CD4-positive, CD25-positive, alpha-beta regulatory T cell (primary cell): ENCODE measurements around the gene MRAP. TPM values are rescaled to one million over a fixed set of nuclear protein-coding genes. Genes with fewer than 3 reads are reported as not detected.
A peak's percentile ranks its signal among the peaks of the same experiment; 100 is the strongest.

ENCODE experiments used
- ATAC-seq, 2 donors: fragments of 150-1000 bp; cut with Tn5 transposase; one replicate each; pipeline ENCODE4 v1.10.0; 2021; ENCODE audit warnings: low read depth in 2 of 2, moderate number of reproducible peaks in 2 of 2, moderate library complexity in 1 of 2
- DNase-seq, 3 donors: peaks; one replicate each; pipeline versions ENCODE4 v3.0.0 to v3.0.0-alpha.2; 2012 to 2022; ENCODE audit warnings: mixed read lengths in 1 of 3
- H3K27ac ChIP-seq: one replicate; pipeline ENCODE4 v1.7.0; 2013; ENCODE audit warnings: mild to moderate bottlenecking, low read length; ENCODE audit not compliant: insufficient read depth, poor library complexity, severe bottlenecking
- H3K27me3 ChIP-seq: one replicate; pipeline ENCODE4 v1.7.0; 2013; ENCODE audit warnings: low read length; ENCODE audit not compliant: control insufficient read depth, insufficient read depth
- H3K36me3 ChIP-seq: one replicate; pipeline ENCODE4 v1.7.0; 2013; ENCODE audit warnings: mild to moderate bottlenecking, low read length, moderate library complexity; ENCODE audit not compliant: control insufficient read depth, insufficient read depth
- H3K4me1 ChIP-seq: 2 replicates; pipeline ENCODE4 v1.7.0; 2013; ENCODE audit warnings: mild to moderate bottlenecking, low read length; ENCODE audit not compliant: insufficient read depth, control insufficient read depth, poor library complexity, severe bottlenecking
- H3K4me3 ChIP-seq: one replicate; pipeline ENCODE4 v1.7.0; 2013; ENCODE audit warnings: low read depth, mild to moderate bottlenecking, low read length, moderate library complexity
- H3K9me3 ChIP-seq, 2 experiments: 1 replicate in 1 of 2; 2 replicates in 1 of 2; pipeline ENCODE4 v1.7.0; 2013; ENCODE audit warnings: low read length in 2 of 2, mild to moderate bottlenecking in 1 of 2, moderate library complexity in 1 of 2; ENCODE audit not compliant: control insufficient read depth in 2 of 2
- H3K27ac Mint-ChIP-seq, 3 donors: one replicate each; pipeline ENCODE4 v1.8.0; 2020 to 2022; ENCODE audit warnings: mild to moderate bottlenecking in 3 of 3, mixed read lengths in 3 of 3, moderate library complexity in 2 of 3
- H3K27me3 Mint-ChIP-seq: one replicate; pipeline ENCODE4 v1.8.0; 2022; ENCODE audit warnings: mild to moderate bottlenecking, mixed read lengths
- H3K36me3 Mint-ChIP-seq: one replicate; pipeline ENCODE4 v1.8.0; 2020; ENCODE audit warnings: mixed read lengths
- H3K4me1 Mint-ChIP-seq, 4 donors: one replicate each; pipeline ENCODE4 v1.8.0; 2020 to 2022; ENCODE audit warnings: mixed read lengths in 4 of 4, mild to moderate bottlenecking in 1 of 4
- H3K4me3 Mint-ChIP-seq, 4 donors: one replicate each; pipeline ENCODE4 v1.8.0; 2020 to 2022; ENCODE audit warnings: mild to moderate bottlenecking in 4 of 4, mixed read lengths in 4 of 4, moderate library complexity in 3 of 4
- H3K9me3 Mint-ChIP-seq, 7 donors: one replicate each; pipeline ENCODE4 v1.8.0; 2020 to 2022; ENCODE audit warnings: mixed read lengths in 7 of 7, mild to moderate bottlenecking in 3 of 7, moderate library complexity in 2 of 7
- polyA plus RNA-seq, 4 donors: library from polyadenylated mRNA; unstranded; fragments of 300-500 nt; fragmentation: Illumina TruSeq; gene quantifications; one replicate each; pipeline ENCODE4 v1.2.3, GENCODE V29; 2021
- total RNA-seq: library from RNA; stranded (reverse); gene quantifications from one replicate; pipeline ENCODE4 v1.2.3, GENCODE V29; 2022

MRAP gene
- total and polyA plus RNA-seq, 5 donors from 2014 or later = not detected

DNA sequence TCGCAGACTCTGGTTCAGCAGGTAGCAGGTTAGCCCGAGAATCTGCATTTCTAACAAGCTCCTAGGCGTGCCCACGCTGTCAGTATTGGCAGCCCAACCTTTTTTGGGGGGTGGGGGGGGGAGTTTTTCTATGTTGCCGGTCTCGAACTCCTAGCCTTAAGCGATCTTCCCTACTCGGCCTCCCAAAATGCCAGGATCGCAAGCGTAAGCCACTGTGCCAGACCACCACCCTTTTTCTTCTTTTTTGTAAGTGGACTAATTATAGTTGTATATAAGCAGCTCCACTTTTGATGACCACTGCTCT, 19.3 kb upstream of the MRAP start:
- H3K36me3 ChIP-seq = no peaks in the 10 kb centered on the region
- H3K9me3 Mint-ChIP-seq = no peaks in the 10 kb centered on the region
- H3K4me1 Mint-ChIP-seq = peaks cover 15 to 33% (median 25%) of the 10 kb centered on the region in 4 donors
- H3K27me3 ChIP-seq = no peaks in the 10 kb centered on the region
- peaks cover 16% of the 10 kb centered on the region for H3K4me1 ChIP-seq
- peak overlapping the region; percentile 95 for H3K4me3 ChIP-seq
- H3K36me3 Mint-ChIP-seq = peaks cover 21% of the 10 kb centered on the region
- DNase-seq (no peak), ATAC-seq (no peak)
- peak overlapping the region; percentile 95 to 99 (median 99) for H3K4me3 Mint-ChIP-seq
- peak overlapping the region; percentile 82 to 97 (median 96) for H3K27ac Mint-ChIP-seq
- H3K27me3 Mint-ChIP-seq = no peaks in the 10 kb centered on the region
- peak overlapping the region; percentile 66 for H3K27ac ChIP-seq
- no peaks in the 10 kb centered on the region for H3K9me3 ChIP-seq

DNA sequence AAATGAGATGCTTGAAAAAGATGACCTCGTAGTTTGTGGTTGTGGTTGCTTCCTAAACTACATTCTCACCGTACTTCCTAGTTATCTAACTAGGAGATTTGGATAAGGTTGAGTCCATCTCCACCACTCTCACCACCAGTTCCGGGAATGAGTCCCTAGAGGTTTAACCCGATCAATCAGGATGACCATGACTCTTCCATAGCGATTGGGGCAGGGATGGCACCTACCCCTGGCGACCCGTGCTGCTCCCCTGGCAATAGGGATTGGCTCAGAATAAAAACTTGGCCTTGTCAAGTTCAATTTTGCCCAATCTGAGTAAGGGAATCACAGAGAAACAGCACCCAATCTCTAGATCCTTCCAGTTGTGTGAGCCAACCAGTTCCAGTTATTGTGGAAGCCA, 17.1 kb upstream of the MRAP start:
- H3K27ac ChIP-seq = no peak overlapping the region
- no peaks in the 10 kb centered on the region for H3K9me3 ChIP-seq
- Mint-ChIP-seq H3K36me3 (peaks cover 15% of the 10 kb centered on the region), H3K4me1 (peaks cover 9 to 26% (median 17%) of the 10 kb centered on the region in 4 donors), H3K27me3 (no peaks in the 10 kb centered on the region), H3K27ac (no peak overlapping the region), H3K9me3 (no peaks in the 10 kb centered on the region), H3K4me3 (peak overlapping the region in 1 of 4 donors; percentile 12)
- no peaks in the 10 kb centered on the region for H3K27me3 ChIP-seq
- H3K36me3 ChIP-seq = no peaks in the 10 kb centered on the region
- DNase-seq (no peak), ATAC-seq (no peak)
- no peak overlapping the region for H3K4me3 ChIP-seq
- H3K4me1 ChIP-seq = peaks cover 16% of the 10 kb centered on the region

DNA sequence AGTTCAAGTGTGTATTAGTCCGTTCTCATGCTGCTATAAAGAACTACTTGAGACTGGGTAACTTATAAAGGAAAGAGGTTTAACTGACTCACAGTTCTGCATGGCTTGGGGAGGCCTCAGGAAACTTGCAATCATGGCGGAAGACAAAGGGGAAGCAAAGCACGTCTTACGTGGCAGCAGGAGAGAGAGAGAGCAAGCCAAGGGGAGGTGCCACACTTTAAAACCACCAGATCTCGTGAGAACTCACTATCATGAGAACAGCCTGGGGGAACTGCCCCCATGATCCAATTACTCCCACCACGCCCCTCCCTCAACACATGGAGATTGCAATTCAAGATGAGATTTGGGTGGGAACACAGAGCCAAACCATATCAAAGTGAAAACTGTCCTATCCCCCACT, 15.7 kb upstream of the MRAP start:
- H3K9me3 ChIP-seq = no peaks in the 10 kb centered on the region
- H3K4me3 Mint-ChIP-seq = no peak overlapping the region
- H3K4me3 ChIP-seq = no peak overlapping the region
- H3K36me3 Mint-ChIP-seq = peaks cover 15% of the 10 kb centered on the region
- no peak overlapping the region for H3K27ac ChIP-seq
- H3K9me3 Mint-ChIP-seq = no peaks in the 10 kb centered on the region
- ATAC-seq (no peak), DNase-seq (no peak)
- H3K27me3 Mint-ChIP-seq = no peaks in the 10 kb centered on the region
- H3K36me3 ChIP-seq = no peaks in the 10 kb centered on the region
- peaks cover 13% of the 10 kb centered on the region for H3K4me1 ChIP-seq
- no peak overlapping the region for H3K27ac Mint-ChIP-seq
- H3K27me3 ChIP-seq = no peaks in the 10 kb centered on the region
- peaks cover 3 to 22% (median 15%) of the 10 kb centered on the region in 4 donors for H3K4me1 Mint-ChIP-seq

DNA sequence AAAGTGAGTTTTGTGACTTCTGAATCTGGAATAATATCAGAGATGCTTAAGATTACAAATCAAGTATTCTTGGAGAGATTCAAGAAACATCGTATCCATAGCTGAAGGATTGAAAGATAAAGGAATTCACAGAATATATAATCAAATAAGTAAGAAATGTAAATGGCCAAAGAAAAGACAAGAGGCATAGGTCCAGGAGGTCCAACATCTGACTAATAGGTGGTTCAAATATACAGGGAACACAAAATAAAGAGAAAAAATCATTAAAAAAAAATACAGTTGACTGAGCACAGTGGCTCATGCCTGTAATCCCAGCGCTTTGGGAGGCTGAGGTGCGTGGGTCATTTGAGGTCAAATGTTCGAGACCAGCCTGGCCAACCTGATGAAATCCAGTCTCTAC, 13.2 kb upstream of the MRAP start:
- no peak for ATAC-seq
- no peaks in the 10 kb centered on the region for H3K9me3 ChIP-seq
- Mint-ChIP-seq H3K4me3 (no peak overlapping the region), H3K36me3 (peaks cover 10% of the 10 kb centered on the region), H3K27ac (no peak overlapping the region), H3K27me3 (no peaks in the 10 kb centered on the region), H3K9me3 (no peaks in the 10 kb centered on the region), H3K4me1 (peaks cover 0 to 2% (median under 1%) of the 10 kb centered on the region in 4 donors)
- no peaks in the 10 kb centered on the region for H3K4me1 ChIP-seq
- no peaks in the 10 kb centered on the region for H3K36me3 ChIP-seq
- no peaks in the 10 kb centered on the region for H3K27me3 ChIP-seq
- no peak overlapping the region for H3K4me3 ChIP-seq
- no peak overlapping the region for H3K27ac ChIP-seq
- DNase-seq = no peak

DNA sequence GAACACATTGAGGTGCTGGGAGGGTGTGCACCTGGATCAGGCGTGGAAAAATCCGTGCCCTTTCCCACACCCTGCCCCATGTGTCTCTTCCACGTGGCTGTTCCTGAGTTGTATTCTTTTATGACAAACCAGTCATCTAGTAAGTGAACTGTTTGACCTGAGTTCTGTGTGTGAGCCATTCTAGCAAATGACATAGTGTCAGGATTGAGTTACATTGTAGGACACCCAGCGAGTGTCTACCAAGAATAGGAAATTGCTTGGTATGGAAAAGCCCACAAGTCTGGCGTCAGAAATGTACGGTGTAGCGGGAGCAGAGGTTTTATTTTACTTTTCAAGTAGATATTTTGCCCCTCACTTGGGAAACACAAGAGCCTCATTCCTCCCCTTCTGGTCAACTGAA, 1.2 kb upstream of the MRAP start:
- no peaks in the 10 kb centered on the region for H3K4me1 Mint-ChIP-seq
- Histone ChIP-seq H3K27ac (no peak overlapping the region), H3K27me3 (no peaks in the 10 kb centered on the region), H3K4me1 (no peaks in the 10 kb centered on the region), H3K9me3 (no peaks in the 10 kb centered on the region), H3K36me3 (no peaks in the 10 kb centered on the region), H3K4me3 (no peak overlapping the region)
- H3K4me3 Mint-ChIP-seq = no peak overlapping the region
- ATAC-seq = no peak
- DNase-seq = no peak
- H3K27ac Mint-ChIP-seq = no peak overlapping the region
- H3K9me3 Mint-ChIP-seq = peaks cover 0 to 3% (median 0%) of the 10 kb centered on the region in 7 donors
- H3K36me3 Mint-ChIP-seq = peaks cover 10% of the 10 kb centered on the region
- H3K27me3 Mint-ChIP-seq = no peaks in the 10 kb centered on the region

DNA sequence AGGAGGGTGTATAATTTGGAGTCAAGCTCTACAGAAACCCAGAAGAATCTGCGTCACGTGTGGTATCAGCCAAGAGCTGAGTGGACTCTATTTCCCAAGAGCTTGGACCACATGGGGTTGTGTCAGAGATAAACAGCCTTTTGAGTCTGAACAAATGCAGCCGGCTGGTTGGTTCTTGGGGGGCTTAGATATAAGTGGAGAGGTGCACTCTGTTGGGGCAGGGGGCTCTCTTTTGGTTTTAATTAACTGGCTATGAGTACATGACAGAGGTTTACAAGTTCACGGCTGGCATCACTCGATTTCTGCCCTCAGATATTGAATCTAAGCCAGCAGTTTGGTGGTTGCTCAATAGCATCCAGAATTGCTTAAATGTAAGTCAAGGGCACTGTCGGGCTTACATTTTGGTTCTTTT, 501 bp upstream of the MRAP start:
- Histone ChIP-seq H3K27me3 (no peaks in the 10 kb centered on the region), H3K36me3 (no peaks in the 10 kb centered on the region), H3K4me3 (no peak overlapping the region), H3K9me3 (no peaks in the 10 kb centered on the region), H3K27ac (no peak overlapping the region), H3K4me1 (no peaks in the 10 kb centered on the region)
- Mint-ChIP-seq H3K27me3 (no peaks in the 10 kb centered on the region), H3K4me3 (no peak overlapping the region), H3K27ac (no peak overlapping the region), H3K9me3 (peaks cover 0 to 3% (median 0%) of the 10 kb centered on the region in 7 donors), H3K36me3 (peaks cover 10% of the 10 kb centered on the region), H3K4me1 (no peaks in the 10 kb centered on the region)
- no peak for DNase-seq
- ATAC-seq = no peak

DNA sequence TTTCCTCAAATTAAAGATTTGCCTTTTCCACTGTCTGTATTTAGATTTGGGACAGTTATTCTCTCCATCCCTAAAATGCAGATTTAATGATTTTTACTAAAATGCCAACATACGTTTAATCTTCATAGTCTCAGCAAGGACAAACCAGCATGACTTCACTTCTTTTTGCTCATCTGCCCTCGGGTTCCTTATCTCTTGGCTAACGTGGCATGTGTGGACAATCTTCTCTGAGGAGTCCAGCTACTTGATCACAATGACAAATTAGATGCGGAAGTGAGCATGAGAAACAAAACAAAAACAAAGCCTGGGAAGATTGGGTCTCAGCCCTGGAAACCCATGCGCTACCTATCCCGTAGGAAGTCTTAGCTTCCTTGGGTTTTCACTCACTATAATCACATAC, 1.0 kb downstream of the MRAP start:
- H3K27me3 Mint-ChIP-seq = no peaks in the 10 kb centered on the region
- no peak overlapping the region for H3K27ac Mint-ChIP-seq
- H3K4me1 Mint-ChIP-seq = no peaks in the 10 kb centered on the region
- peaks cover 10% of the 10 kb centered on the region for H3K36me3 Mint-ChIP-seq
- DNase-seq (no peak), ATAC-seq (no peak)
- peaks cover 0 to 3% (median 0%) of the 10 kb centered on the region in 7 donors for H3K9me3 Mint-ChIP-seq
- no peaks in the 10 kb centered on the region for H3K9me3 ChIP-seq
- H3K36me3 ChIP-seq = no peaks in the 10 kb centered on the region
- H3K27ac ChIP-seq = no peak overlapping the region
- H3K4me1 ChIP-seq = no peaks in the 10 kb centered on the region
- no peak overlapping the region for H3K4me3 Mint-ChIP-seq
- no peak overlapping the region for H3K4me3 ChIP-seq
- H3K27me3 ChIP-seq = no peaks in the 10 kb centered on the region

DNA sequence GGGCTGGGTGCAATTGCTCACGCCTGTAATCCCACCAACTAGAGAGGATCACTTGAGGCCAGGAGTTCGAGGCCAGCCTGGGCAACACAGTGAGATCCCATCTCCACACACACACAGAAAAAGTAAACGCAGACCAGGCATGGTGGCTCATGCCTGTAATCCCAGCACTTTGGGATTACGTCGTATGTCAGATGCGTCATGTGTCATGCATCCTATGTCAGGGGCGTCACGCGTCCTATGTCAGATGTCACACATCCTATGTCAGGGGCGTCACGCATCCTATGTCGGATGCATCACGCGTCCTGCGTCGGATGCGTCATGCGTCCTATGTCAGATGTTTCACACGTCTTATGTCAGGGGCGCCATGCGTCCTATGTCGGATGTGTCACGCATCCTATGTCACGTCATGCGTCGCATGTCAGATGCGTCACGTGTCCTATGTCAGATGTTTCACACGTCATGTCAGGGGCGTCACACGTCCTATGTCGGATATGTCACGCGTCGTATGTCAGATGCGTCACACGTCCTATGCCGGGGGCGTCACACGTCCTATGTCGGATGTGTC, 1.5 kb downstream of the MRAP start:
- H3K4me1 Mint-ChIP-seq = no peaks in the 10 kb centered on the region
- no peak overlapping the region for H3K4me3 Mint-ChIP-seq
- H3K27me3 Mint-ChIP-seq = no peaks in the 10 kb centered on the region
- Histone ChIP-seq H3K4me3 (no peak overlapping the region), H3K27ac (no peak overlapping the region), H3K4me1 (no peaks in the 10 kb centered on the region), H3K27me3 (no peaks in the 10 kb centered on the region), H3K36me3 (no peaks in the 10 kb centered on the region), H3K9me3 (no peaks in the 10 kb centered on the region)
- peaks cover 10% of the 10 kb centered on the region for H3K36me3 Mint-ChIP-seq
- DNase-seq (no peak), ATAC-seq (no peak)
- H3K9me3 Mint-ChIP-seq = peaks cover 0 to 3% (median 0%) of the 10 kb centered on the region in 7 donors
- H3K27ac Mint-ChIP-seq = peak overlapping the region in 1 of 3 donors; percentile 58
